Measurements from ENCODE around the gene EOLA1. TPM values are rescaled to one million over a fixed set of nuclear protein-coding genes. Genes with fewer than 3 reads are reported as not detected.

The EOLA1 gene
- total and polyA plus RNA-seq, 7 donors = 23.9 to 36.6 (median 24.8) TPM

GRCh38 chrX:149568701-149569296 is 28.0 kb downstream of the EOLA1 start:
- no peaks in the 10 kb centered on the region for H3K36me3 ChIP-seq (ENCODE audit: insufficient read depth in 1 of 2, low read depth in 1 of 2)
- TF ChIP-seq, protein P1, sequence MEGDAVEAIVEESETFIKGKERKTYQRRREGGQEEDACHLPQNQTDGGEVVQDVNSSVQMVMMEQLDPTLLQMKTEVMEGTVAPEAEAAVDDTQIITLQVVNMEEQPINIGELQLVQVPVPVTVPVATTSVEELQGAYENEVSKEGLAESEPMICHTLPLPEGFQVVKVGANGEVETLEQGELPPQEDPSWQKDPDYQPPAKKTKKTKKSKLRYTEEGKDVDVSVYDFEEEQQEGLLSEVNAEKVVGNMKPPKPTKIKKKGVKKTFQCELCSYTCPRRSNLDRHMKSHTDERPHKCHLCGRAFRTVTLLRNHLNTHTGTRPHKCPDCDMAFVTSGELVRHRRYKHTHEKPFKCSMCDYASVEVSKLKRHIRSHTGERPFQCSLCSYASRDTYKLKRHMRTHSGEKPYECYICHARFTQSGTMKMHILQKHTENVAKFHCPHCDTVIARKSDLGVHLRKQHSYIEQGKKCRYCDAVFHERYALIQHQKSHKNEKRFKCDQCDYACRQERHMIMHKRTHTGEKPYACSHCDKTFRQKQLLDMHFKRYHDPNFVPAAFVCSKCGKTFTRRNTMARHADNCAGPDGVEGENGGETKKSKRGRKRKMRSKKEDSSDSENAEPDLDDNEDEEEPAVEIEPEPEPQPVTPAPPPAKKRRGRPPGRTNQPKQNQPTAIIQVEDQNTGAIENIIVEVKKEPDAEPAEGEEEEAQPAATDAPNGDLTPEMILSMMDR (IDR thresholded peaks at IDR 0.05) = no peak
- no peak overlapping the region for H3K27ac ChIP-seq
- no peaks in the 10 kb centered on the region for H3K4me1 ChIP-seq
- H3K9me3 ChIP-seq = no peaks in the 10 kb centered on the region
- DNase-seq = no peak
- intact Hi-C loops (cut with DNase I) = no loop called here
- WGBS, 3 donors = 52 to 57% methylated on average over 5 of the region's 5 CpGs; no CpG with 5 or more reads in 1 of the 3 donors
- no peak overlapping the region for H3K4me3 ChIP-seq
- H3K27me3 ChIP-seq (ENCODE audit: insufficient read depth in 3 of 3, low read length in 2 of 3) = no peaks in the 10 kb centered on the region
- ATAC-seq = no peak

GRCh38 chrX:149569770-149570169 is 29.0 kb downstream of the EOLA1 start:
- Histone ChIP-seq H3K9me3 (no peaks in the 10 kb centered on the region), H3K4me3 (no peak overlapping the region), H3K4me1 (no peaks in the 10 kb centered on the region), H3K36me3 (ENCODE audit: insufficient read depth in 1 of 2, low read depth in 1 of 2) (no peaks in the 10 kb centered on the region), H3K27me3 (ENCODE audit: insufficient read depth in 3 of 3, low read length in 2 of 3) (no peaks in the 10 kb centered on the region), H3K27ac (no peak overlapping the region)
- intact Hi-C loops (cut with DNase I) = no loop called here
- 44 to 66% methylated on average over 2 of the region's 2 CpGs; no CpG with 5 or more reads in 1 of the 3 donors for WGBS, 3 donors
- no peak for DNase-seq
- ATAC-seq = no peak
- TF ChIP-seq, protein P1 (IDR thresholded peaks at IDR 0.05) = no peak

DNA sequence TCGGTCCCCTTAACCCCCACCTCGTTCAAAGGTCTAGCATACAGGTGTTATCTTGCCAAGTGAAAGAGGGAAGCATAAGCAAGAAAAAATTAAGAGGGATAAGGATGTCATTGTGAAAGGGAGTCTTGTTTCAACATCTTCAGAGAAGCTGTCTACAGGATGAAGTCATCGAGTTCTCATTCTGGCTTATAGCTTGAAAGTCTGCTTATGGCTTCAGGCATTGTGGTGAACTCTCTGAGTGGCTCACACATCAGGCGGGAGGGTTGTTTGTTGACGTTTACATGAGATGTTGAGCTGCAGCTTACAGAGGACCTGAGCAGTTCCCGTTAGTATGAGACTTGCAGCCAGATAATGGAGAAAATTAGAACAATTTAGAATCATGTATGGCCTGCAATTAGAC is 29.9 kb downstream of the EOLA1 start:
- Histone ChIP-seq H3K27me3 (ENCODE audit: insufficient read depth in 3 of 3, low read length in 2 of 3) (no peaks in the 10 kb centered on the region), H3K9me3 (no peaks in the 10 kb centered on the region), H3K27ac (no peak overlapping the region), H3K4me1 (no peaks in the 10 kb centered on the region), H3K36me3 (ENCODE audit: insufficient read depth in 1 of 2, low read depth in 1 of 2) (no peaks in the 10 kb centered on the region), H3K4me3 (no peak overlapping the region)
- TF ChIP-seq, protein P1 (IDR thresholded peaks at IDR 0.05) = no peak
- WGBS, 3 donors = 52 to 74% methylated on average over 6 of the region's 6 CpGs; no CpG with 5 or more reads in 1 of the 3 donors
- intact Hi-C loops (cut with DNase I) = no loop called here
- ATAC-seq (no peak), DNase-seq (no peak)

GRCh38 chrX:149571770-149572169 is 31.0 kb downstream of the EOLA1 start:
- no peaks in the 10 kb centered on the region for H3K4me1 ChIP-seq

More at GRCh38 chrX:149571770-149572169, 31.0 kb downstream of the EOLA1 start:
- WGBS, 3 donors = 68 to 81% methylated on average over 7 of the region's 7 CpGs; no CpG with 5 or more reads in 1 of the 3 donors
- H3K27me3 ChIP-seq (ENCODE audit: insufficient read depth in 3 of 3, low read length in 2 of 3) = no peaks in the 10 kb centered on the region
- TF ChIP-seq, protein P1 (IDR thresholded peaks at IDR 0.05) = no peak
- DNase-seq (no peak), ATAC-seq (no peak)
- H3K4me3 ChIP-seq = no peak overlapping the region
- intact Hi-C loops (cut with DNase I) = no loop called here
- H3K9me3 ChIP-seq = no peaks in the 10 kb centered on the region
- H3K36me3 ChIP-seq (ENCODE audit: insufficient read depth in 1 of 2, low read depth in 1 of 2) = no peaks in the 10 kb centered on the region
- H3K27ac ChIP-seq = no peak overlapping the region

All from psoas muscle (tissue), 8 donors.